PC-3 (cell line): Measurements from ENCODE around the gene LRRC55. TPM values are rescaled to one million over a fixed set of nuclear protein-coding genes. Genes with fewer than 3 reads are reported as not detected.

Experiments
- ATAC-seq: fragments of 200-7000 bp; cut with Tn5 transposase; 2 replicates; pipeline ENCODE4 v1.9.1; 2020; ENCODE audit warnings: mild to moderate bottlenecking, moderate library complexity
- BruUV-seq: library from RNA; stranded (reverse); fragments of 400-500 nt; replicated peaks from 2 replicates; lab custom pipeline; 2021; lab: Mats Ljungman, UMichigan
- CTCF ChIA-PET: fragments of 300-600 bp; sonication (Branson Sonifier 250); formaldehyde crosslinking; loops from one replicate; lab custom pipeline; 2022; ENCODE audit warnings: antibody characterized with exemption; lab: Charles Lee
- POLR2A ChIA-PET: fragments of 300-600 bp; sonication (Branson Sonifier 250); formaldehyde crosslinking; loops from one replicate; lab custom pipeline; 2022; ENCODE audit warnings: antibody characterized with exemption; ENCODE audit not compliant: unreplicated experiment; lab: Charles Lee
- DNase-seq: peaks from one replicate; pipeline ENCODE4 v3.0.0-alpha.2; 2015
- H2AFZ ChIP-seq: fragments of 300-600 bp; sonication (generic); 2 replicates; pipeline ENCODE4 v1.6.0; 2016; ENCODE audit warnings: antibody characterized with exemption, low read length
- H3F3A ChIP-seq: fragments of 300-600 bp; sonication (generic); one replicate; pipeline ENCODE4 v1.6.0; 2017; ENCODE audit warnings: antibody characterized with exemption, low read length, control low read depth, mild to moderate bottlenecking; ENCODE audit not compliant: unreplicated experiment
- H3K27ac ChIP-seq: fragments of 300-600 bp; sonication (generic); 2 replicates; pipeline ENCODE4 v1.5.1; 2016; ENCODE audit warnings: mild to moderate bottlenecking, low read length
- H3K27me3 ChIP-seq: fragments of 300-600 bp; sonication (generic); 2 replicates; pipeline ENCODE4 v1.6.1; 2016; ENCODE audit warnings: low read length, mixed read lengths
- H3K36me3 ChIP-seq: fragments of 300-600 bp; sonication (generic); 2 replicates; pipeline ENCODE4 v1.6.1; 2016; ENCODE audit warnings: low read depth, mixed run types, low read length, mixed read lengths
- H3K4me1 ChIP-seq: fragments of 300-600 bp; sonication (generic); 2 replicates; pipeline ENCODE4 v1.5.1; 2016; ENCODE audit warnings: low read length; ENCODE audit not compliant: insufficient read depth
- H3K4me2 ChIP-seq: fragments of 300-600 bp; sonication (generic); 2 replicates; pipeline ENCODE4 v1.6.0; 2016; ENCODE audit warnings: low read length
- H3K4me3 ChIP-seq: fragments of 300-600 bp; sonication (generic); 2 replicates; pipeline ENCODE4 v1.5.1; 2016; ENCODE audit warnings: mild to moderate bottlenecking, low read length, mixed read lengths
- H3K79me2 ChIP-seq: fragments of 300-600 bp; sonication (generic); 2 replicates; pipeline ENCODE4 v1.6.1; 2017; ENCODE audit warnings: low read length, mixed read lengths
- H3K9ac ChIP-seq: fragments of 300-600 bp; sonication (generic); 2 replicates; pipeline ENCODE4 v1.6.0; 2016; ENCODE audit warnings: mild to moderate bottlenecking, low read length
- H3K9me2 ChIP-seq: fragments of 300-600 bp; sonication (generic); replicated peaks from 2 replicates; pipeline ENCODE4 v1.6.1; 2016; ENCODE audit warnings: mixed run types, low read length, mixed read lengths
- H3K9me3 ChIP-seq: fragments of 300-600 bp; sonication (generic); 2 replicates; pipeline ENCODE4 v1.6.1; 2016; ENCODE audit warnings: low read length, mixed read lengths
- H4K20me1 ChIP-seq: fragments of 300-600 bp; sonication (generic); 2 replicates; pipeline ENCODE4 v1.6.1; 2016; ENCODE audit warnings: low read length, mixed read lengths
- CTCF ChIP-seq: fragments of 300-600 bp; sonication (generic); conservative IDR thresholded peaks from 2 replicates; pipeline ENCODE4 v1.5.1; 2017; ENCODE audit warnings: antibody characterized with exemption, low read depth, mild to moderate bottlenecking, low read length
- EZH2 ChIP-seq: fragments of 300-600 bp; sonication (generic); IDR thresholded peaks from one replicate; pipeline ENCODE4 v1.6.1; 2017; ENCODE audit warnings: antibody characterized with exemption, mild to moderate bottlenecking, low read length; ENCODE audit not compliant: unreplicated experiment
- EZH2phosphoT487 ChIP-seq: fragments of 300-600 bp; sonication (generic); IDR thresholded peaks from 2 replicates; pipeline ENCODE4 v1.6.1; 2018; ENCODE audit warnings: mild to moderate bottlenecking, antibody characterized with exemption, low read length, borderline replicate concordance
- intact Hi-C: fragments of 100-400 bp; cut with micrococcal nuclease; formaldehyde crosslinking; loops from 2 replicates; pipeline ENCODE4 v1.9.0; 2023
- total RNA-seq: library from RNA; depleted of rRNA; stranded (reverse); fragments of >200 nt; gene quantifications from 2 replicates; pipeline ENCODE4 v1.2.3, GENCODE V29; 2014

LRRC55 gene
- total RNA-seq, 1 experiment from 2014 or later, result not detected

GRCh38 chr11:57233702-57234101 is 51.9 kb downstream of the LRRC55 start:
- CTCF ChIA-PET, result no interaction called here
- Histone ChIP-seq H3K79me2 (no peaks in the 10 kb centered on the region), H3K4me1 (no peaks in the 10 kb centered on the region), H3K4me3 (no peak overlapping the region), H3K9me2 (no peaks in the 10 kb centered on the region), H3K9me3 (no peaks in the 10 kb centered on the region), H4K20me1 (no peaks in the 10 kb centered on the region), H3F3A (no peaks in the 10 kb centered on the region), H3K27me3 (peaks cover 98% of the 10 kb centered on the region), H3K4me2 (no peak overlapping the region), H3K27ac (no peak overlapping the region), H2AFZ (no peak overlapping the region), H3K9ac (no peak overlapping the region), H3K36me3 (no peaks in the 10 kb centered on the region)
- POLR2A ChIA-PET, result no interaction called here
- intact Hi-C loops, result no loop called here
- DNase-seq, result no peak
- ATAC-seq, result no peak
- TF ChIP-seq EZH2 (no peak), EZH2phosphoT487 (no peak), CTCF (no peak)
- BruUV-seq, result no TSS peak

- Histone ChIP-seq H3K79me2 (no peaks in the 10 kb centered on the region), H3K27me3 (peaks cover 79% of the 10 kb centered on the region), H3K9me2 (no peaks in the 10 kb centered on the region), H3F3A (no peaks in the 10 kb centered on the region), H4K20me1 (no peaks in the 10 kb centered on the region), H3K9ac (no peak overlapping the region), H3K27ac (no peak overlapping the region), H3K4me3 (no peak overlapping the region), H3K4me1 (no peaks in the 10 kb centered on the region), H3K4me2 (no peak overlapping the region), H2AFZ (no peak overlapping the region), H3K9me3 (no peaks in the 10 kb centered on the region), H3K36me3 (no peaks in the 10 kb centered on the region)
- no peak for TF ChIP-seq EZH2
- no peak for TF ChIP-seq EZH2phosphoT487
- no peak for TF ChIP-seq CTCF
- no peak for ATAC-seq
- intact Hi-C loops, result no loop called here
- no TSS peak for BruUV-seq
- ChIA-PET POLR2A (no interaction called here), CTCF (no interaction called here)
- no peak for DNase-seq
These were observed 54.3 kb downstream of the LRRC55 start for GRCh38 chr11:57235761-57236703.

- Histone ChIP-seq H3K36me3 (no peaks in the 10 kb centered on the region), H2AFZ (no peak within 1 kb of the TSS), H3K4me1 (no peaks in the 10 kb centered on the region), H4K20me1 (no peaks in the 10 kb centered on the region), H3K79me2 (no peaks in the 10 kb centered on the region), H3K9me2 (no peaks in the 10 kb centered on the region), H3K4me2 (no peak within 1 kb of the TSS), H3K4me3 (no peak within 1 kb of the TSS), H3F3A (no peaks in the 10 kb centered on the region), H3K9me3 (no peaks in the 10 kb centered on the region), H3K27ac (no peak within 1 kb of the TSS), H3K9ac (no peak within 1 kb of the TSS), H3K27me3 (peaks cover 76% of the 10 kb centered on the region)
- TF ChIP-seq EZH2 (no peak), CTCF (no peak), EZH2phosphoT487 (no peak)
- ChIA-PET CTCF (no interaction called here), POLR2A (no interaction called here)
- ATAC-seq (no peak), DNase-seq (no peak)
- BruUV-seq, result no TSS peak
- intact Hi-C loops, result no loop called here
These were observed 55.5 kb downstream of the LRRC55 start, which contains the start of gene APLNR for GRCh38 chr11:57237204-57237681. Gene APLNR (minus strand): TSS chr11:57237250. CDS start chr11:57237004, 246 bp downstream.
